HuH-7 (cell line): ENCODE measurements around the gene SEC11A.
A peak's percentile ranks its signal among the peaks of the same experiment; 100 is the strongest.
"Not testable (repeated sequence)": the region's sequence is repeated elsewhere in the genome, so short reads cannot be mapped to it uniquely, and the experiment has no call there.

Source experiments
- DNase-seq: peaks from one replicate; pipeline ENCODE4 v3.0.0; 2011; ENCODE audit warnings: low spot score

SEC11A gene

DNA sequence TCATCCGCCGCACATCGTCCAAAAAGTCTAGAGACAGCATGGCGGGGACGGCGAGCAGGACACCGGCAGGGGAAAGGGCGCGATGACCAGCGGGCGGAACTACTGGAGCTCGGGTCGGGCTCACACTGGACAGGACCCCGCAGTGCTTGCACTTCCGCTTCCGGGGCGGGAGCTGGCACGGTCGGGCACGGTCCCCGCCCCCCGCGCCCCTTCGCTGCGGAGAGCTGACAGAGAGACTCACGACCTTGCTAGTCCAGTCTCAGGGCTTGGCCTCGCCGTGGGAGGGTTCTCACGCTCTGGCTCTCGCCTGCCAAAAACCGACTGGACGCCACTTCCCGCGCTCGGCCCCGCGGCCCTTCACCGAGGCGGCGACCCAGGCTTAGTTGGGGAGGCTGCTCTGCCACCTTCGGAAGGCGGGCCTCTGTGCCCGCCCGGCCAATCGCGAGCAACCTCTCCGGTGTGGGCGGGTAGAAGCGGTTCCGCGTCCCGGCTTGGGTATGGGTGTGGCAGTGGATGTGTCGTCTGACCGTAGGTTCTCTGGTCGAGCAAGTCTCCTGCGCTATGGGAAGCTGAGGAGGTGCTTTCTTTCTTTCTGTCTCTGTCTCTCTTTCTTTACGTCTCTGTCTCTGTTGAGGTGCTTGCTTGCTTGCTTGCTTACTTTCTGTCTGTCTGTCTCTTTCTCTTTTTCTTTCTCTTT is at the start of gene SEC11A:
SEC11A (minus strand) TSS at position 104 of the 697 bp plus-strand sequence; CDS start at position 40, 64 bp downstream.
- DNase-seq = peak; percentile 95

DNA sequence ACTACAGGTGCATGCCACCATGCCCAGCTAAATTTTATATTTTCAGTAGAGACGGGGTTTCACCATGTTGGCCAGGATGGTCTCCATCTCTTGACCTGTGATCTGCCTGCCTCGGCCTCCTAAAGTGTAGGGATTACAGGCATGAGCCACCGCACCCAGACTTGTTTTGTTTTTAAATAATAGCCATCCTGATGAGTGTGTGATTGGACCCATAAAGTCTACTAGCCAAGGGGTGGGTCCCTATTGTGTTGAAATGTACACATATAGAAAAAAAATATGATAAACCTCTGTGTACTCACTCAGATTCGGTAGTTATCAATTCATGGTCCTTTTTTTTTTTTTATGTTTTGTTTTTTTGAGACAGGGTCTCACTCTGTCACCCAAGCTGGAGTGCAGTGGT is 49.7 kb upstream of the SEC11A start:
- DNase-seq = no peak

DNA sequence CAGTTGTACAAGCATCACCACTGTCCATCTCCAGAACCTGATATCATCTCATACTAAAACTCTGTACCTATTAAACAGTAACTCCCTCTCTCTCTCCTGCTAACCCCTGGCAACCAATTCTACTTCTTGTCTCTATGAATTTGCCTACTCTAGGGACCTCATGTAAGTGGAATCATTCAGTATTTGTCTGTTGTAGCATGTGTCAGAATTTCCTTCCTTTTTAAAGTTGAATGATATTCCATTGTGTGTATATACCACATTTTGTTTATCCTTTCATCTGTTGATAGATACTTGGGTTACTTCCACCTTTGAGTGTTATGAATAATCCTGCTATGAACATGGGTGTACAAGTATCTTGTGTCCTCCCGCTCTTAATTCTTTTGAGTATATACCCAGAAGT is 49.0 kb upstream of the SEC11A start:
- no peak for DNase-seq

DNA sequence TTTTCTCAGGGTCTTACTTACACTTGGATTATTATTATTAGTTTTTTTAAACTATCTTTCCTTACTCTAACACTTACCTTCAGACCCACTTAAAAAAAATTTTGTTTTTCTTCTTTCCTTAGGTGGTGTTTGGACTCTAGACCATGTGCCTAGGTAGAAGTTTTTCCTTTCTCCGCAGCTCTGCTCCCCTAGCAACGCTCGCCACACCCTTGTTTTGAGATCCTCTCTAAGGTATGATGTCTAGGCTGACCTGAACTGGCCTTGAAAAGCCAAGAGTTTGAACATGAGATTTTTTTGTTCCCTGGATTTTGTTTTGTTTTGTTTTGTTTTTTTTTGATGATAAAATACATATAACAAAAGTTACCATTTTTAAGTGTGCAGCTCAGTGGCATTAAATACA is 48.6 kb upstream of the SEC11A start:
- no peak for DNase-seq

GRCh38 chr15:84762840-84763572 is 47.1 kb upstream of the SEC11A start:
- no peak for DNase-seq

- no peak for DNase-seq
Observed at GRCh38 chr15:84761607-84762131, 45.7 kb upstream of the SEC11A start.

GRCh38 chr15:84760219-84760618 is 44.3 kb upstream of the SEC11A start:
- no peak for DNase-seq

DNA sequence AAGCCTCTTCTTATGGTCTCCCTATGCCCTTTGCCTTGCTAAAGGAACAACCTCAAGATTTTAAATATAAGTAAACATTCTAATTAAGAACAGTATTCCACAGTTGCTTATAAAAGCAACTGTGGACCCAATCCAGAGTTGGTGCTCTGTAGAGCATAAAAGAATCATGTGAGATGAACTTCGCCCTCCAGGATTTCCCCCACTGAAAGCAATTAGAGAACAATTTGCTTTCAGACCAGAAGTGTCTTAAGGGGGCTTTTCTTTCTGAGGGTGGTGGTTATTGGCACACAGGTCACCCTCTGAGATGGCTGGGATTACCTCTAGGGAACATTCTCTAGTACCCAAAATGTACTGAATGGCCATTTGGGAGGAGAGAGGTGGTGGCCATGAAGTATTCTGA is 43.1 kb upstream of the SEC11A start:
- DNase-seq = no peak

- DNase-seq = no peak
Observed at GRCh38 chr15:84755736-84756527, 40.0 kb upstream of the SEC11A start.

DNA sequence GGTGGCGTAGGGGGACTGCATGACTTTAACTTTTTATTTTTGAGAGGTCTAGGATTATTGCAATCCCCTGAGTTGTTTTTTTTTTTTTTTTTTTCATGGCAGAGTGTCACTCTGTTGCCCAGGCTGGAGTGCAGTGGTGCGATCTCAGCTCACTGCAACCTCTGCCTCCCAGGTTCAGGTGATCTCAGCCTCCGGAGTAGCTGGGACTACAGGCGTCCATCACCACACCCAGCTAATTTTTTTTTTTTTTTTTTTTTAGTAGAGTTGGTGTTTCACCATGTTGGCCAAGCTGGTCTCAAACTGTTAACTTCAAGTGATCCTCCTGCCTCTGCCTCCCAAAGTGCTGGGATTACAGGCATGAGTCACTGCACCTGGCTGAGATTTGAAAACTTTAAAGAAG is 39.0 kb upstream of the SEC11A start:
- not testable (repeated sequence) for DNase-seq

GRCh38 chr15:84752700-84753099 is 36.8 kb upstream of the SEC11A start:
- no peak for DNase-seq

DNA sequence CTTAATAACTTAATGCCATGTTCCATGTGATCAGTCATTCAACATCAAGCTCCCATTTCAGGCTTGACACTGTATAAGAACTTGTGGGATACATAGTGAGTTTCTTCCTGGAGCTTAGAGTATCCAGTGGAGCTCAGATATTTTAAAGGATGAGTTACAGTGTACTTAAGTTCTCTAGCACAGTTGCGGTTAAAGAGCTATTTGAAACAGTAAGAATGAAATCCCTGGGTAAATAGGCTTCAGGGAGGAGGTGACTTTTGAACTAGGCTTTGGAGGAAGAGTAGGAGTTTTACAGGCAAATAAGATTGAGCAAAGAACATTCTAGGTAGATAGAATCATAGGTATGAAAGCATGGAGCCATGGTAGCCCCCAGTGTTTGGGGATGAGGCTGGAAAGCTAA is 36.3 kb upstream of the SEC11A start:
- DNase-seq = no peak

DNA sequence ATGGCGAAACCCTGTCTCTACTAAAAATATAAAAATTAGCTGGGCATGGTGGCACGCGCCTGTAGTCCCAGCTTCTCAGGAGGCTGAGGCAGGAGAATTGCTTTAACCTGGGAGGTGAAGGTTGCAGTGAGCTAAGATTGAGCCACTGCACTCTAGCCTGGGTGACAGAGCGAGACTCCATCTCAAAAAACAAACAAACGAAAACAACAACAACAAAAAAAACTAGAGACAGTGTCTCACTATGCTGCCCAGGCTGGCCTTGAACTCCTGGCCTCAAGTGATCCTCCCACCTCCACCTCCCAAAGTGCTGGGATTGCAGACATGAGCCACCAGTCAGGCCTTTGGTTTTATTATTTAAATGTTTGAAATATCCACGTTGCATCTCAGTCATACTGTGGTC is 35.8 kb upstream of the SEC11A start:
- DNase-seq = not testable (repeated sequence)

DNA sequence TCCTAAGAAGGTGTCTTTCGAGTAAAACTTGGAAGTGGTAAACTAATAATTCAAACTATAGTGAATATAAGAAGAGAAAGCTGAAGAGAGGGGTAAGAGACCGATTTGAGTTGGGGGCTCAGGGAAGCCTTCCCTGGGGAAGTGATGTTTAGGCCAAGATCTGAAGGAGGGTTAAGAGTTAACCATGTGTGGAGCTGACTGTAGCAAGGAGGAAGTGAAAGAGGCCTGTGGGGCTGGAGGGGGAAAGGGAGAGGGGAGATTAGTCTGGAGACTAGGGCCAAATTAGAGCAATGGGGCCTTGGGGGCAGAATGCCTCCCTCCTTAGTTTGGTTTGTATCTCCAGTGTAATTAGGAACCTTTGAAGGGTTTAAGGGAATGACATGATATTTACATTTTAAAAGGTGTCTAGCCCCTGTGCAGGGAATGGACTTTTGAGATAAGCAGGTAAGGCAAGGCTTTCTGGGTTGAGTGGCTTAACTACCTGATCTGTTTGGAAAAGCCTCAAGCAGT is 34.7 kb upstream of the SEC11A start:
- no peak for DNase-seq

DNA sequence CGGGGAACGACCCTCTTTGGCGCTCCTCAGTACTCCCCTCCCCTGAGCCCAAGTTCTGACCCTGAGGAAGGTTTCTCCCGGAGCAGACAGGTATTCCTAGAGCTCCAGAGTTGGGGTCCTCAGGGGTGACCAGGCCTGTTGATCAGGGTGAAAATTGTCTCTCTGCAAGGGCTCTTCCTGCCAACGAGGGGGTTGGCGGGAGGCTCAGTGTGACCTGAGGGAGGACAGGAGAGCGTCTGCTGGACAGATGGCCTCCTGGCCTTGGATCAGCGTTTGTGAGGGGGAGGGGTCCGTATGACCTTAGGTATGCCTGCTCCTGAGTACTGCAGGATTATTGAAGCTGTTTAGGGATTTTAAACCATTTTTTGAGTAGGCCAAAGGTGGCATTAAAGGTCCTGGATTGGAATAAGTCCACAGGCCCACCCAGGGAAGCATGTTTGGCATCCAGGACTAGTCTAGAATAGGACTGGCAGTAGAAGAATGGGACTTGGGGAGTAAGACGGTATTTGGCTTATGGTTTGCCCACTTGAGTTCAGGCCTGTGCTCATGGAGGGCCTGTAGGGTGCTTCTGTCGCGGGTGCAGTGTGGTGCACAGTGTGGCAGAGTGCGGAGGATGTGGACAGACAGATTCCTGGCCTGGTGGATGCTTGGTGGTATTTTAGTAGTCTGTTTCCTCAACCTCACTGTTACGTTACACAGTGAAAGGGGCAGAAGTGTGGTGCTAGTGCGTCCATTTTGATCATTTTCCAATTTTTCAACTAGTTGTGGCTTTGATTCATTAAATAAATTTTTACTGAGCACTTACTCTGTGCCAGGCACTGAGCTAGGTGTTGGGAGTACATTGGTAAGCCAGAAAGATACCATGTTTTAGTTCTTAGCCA is 33.4 kb upstream of the SEC11A start:
- peak; percentile 37 for DNase-seq

GRCh38 chr15:84748274-84749110 is 32.6 kb upstream of the SEC11A start, which contains the start of gene ZNF592:
Gene ZNF592 (plus strand): TSS chr15:84748592. CDS start chr15:84782676, 34,084 bp downstream.
- DNase-seq = peak; percentile 64

DNA sequence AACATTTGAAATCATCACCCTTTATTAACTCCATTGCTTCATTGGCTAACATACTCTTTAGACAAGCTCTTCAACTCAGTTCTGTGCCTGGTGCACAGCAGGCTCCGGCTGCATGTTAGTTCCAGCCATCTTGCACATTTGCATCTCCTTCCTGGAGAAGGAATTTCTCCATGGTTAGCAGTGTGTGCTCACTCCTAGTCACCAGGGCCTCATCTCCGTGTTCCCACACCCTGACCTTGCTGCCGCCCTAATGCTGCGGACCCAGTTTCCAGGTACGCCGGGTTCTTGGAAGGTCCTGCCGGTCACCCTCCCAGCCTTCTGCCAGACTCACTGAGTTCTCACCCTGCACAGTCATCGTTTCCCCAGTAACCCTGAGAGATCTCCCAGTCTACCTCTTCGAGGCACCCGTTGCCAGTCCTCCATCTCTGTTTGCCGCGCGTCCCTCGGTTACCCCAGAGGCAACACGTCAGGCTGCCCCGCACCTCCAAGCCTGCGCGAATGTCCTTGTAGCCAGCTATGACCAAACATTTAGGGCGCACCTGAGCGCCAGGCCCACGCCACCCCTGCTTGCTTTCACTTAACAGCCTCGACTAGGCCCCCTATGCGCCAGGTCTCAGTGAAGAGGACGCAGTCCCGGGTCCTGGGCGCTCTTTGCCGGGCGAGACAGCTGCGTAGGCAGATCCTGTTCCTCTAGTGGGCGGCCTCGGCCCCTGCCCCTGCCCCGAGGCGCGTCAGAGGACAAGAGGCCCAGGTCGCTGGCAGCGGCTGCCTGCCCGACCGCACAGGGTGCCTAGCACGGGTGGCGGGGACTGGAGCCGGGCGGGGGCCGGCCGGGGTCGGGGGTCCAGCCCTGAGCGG is 31.7 kb upstream of the SEC11A start:
- peak; percentile 70 for DNase-seq

- DNase-seq = no peak
Observed at GRCh38 chr15:84741121-84741520, 25.2 kb upstream of the SEC11A start.

DNA sequence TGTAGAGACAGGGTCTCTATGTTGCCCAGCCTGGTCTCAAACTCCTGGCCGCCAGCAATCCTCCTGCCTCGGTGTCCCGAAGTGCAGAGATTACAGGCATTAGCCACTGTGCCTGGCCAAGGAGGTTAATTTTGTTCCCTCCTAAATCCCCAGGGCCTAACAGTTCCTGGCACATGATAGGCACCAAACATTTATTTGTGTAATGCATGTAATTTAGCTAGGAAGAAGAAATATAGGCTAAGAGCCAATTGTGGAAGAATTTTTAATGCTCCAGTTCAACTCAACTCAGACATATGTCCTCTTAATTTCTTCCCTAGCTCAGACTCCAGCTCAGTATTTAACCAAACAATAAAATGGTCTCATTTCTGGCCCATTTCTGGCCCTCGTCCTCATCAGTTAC is 24.8 kb upstream of the SEC11A start:
- no peak for DNase-seq
